ENCODE data around the gene EXOC3. TPM values are rescaled to one million over a fixed set of nuclear protein-coding genes. Genes with fewer than 3 reads are reported as not detected.
A peak's percentile ranks its signal among the peaks of the same experiment; 100 is the strongest.
"Not testable (repeated sequence)": the region's sequence is repeated elsewhere in the genome, so short reads cannot be mapped to it uniquely, and the experiment has no call there.

EXOC3 gene
- total RNA-seq, 3 donors from 2014 or later: 49.8 to 63.7 (median 53.3) TPM

- H3K27me3 ChIP-seq: peaks cover 4 to 56% of the 10 kb centered on the region in 2 donors
- intact Hi-C loops (cut with DNase I; ENCODE audit: low total_unique reads): no loop called here
- H3K36me3 ChIP-seq: no peaks in the 10 kb centered on the region
Observed at GRCh38 chr5:505951-506525, 63.1 kb downstream of the EXOC3 start.

GRCh38 chr5:507986-508575, 65.1 kb downstream of the EXOC3 start:
- H3K27ac ChIP-seq; DNase-seq (ENCODE audit: low spot score in 2 of 2); intact Hi-C loops (cut with DNase I; ENCODE audit: low total_unique reads); H3K4me3 ChIP-seq; H3K36me3 ChIP-seq; H3K4me1 ChIP-seq; H3K9me3 ChIP-seq: not testable (repeated sequence)
- peaks cover 0 to 46% of the 10 kb centered on the region in 2 donors for H3K27me3 ChIP-seq

More at GRCh38 chr5:505951-506525, 63.1 kb downstream of the EXOC3 start:
- DNase-seq (ENCODE audit: low spot score in 2 of 2): no peak
- Histone ChIP-seq H3K4me3 (no peak overlapping the region), H3K9me3 (no peaks in the 10 kb centered on the region), H3K27ac (no peak overlapping the region), H3K4me1 (no peaks in the 10 kb centered on the region)
- TF ChIP-seq POLR2A (IDR thresholded peaks at IDR 0.05): no peak
- no peak for TF ChIP-seq CTCF (IDR thresholded peaks at IDR 0.05)
- TF ChIP-seq POLR2AphosphoS5 (IDR thresholded peaks at IDR 0.05): no peak

- Histone ChIP-seq H3K9me3 (no peaks in the 10 kb centered on the region), H3K27ac (no peak overlapping the region), H3K4me3 (peak overlapping the region in 2 of 3 donors; percentile 18 to 22), H3K4me1 (no peaks in the 10 kb centered on the region), H3K36me3 (no peaks in the 10 kb centered on the region), H3K27me3 (peaks cover 0 to 48% of the 10 kb centered on the region in 2 donors)
- intact Hi-C loops (cut with DNase I; ENCODE audit: low total_unique reads): no loop called here
- DNase-seq (ENCODE audit: low spot score in 2 of 2): no peak
- TF ChIP-seq CTCF (IDR thresholded peaks at IDR 0.05): no peak
Observed at GRCh38 chr5:509611-510185, 66.7 kb downstream of the EXOC3 start.

GRCh38 chr5:510521-510920, 67.5 kb downstream of the EXOC3 start:
- no peaks in the 10 kb centered on the region for H3K9me3 ChIP-seq

GRCh38 chr5:511476-511875, 68.5 kb downstream of the EXOC3 start:
- intact Hi-C loops (cut with DNase I; ENCODE audit: low total_unique reads): no loop called here
- Histone ChIP-seq H3K9me3 (no peaks in the 10 kb centered on the region), H3K36me3 (no peaks in the 10 kb centered on the region), H3K27ac (no peak overlapping the region), H3K4me1 (no peaks in the 10 kb centered on the region), H3K27me3 (peaks cover 0 to 51% of the 10 kb centered on the region in 2 donors), H3K4me3 (no peak overlapping the region)
- TF ChIP-seq CTCF (IDR thresholded peaks at IDR 0.05) (no peak), POLR2A (IDR thresholded peaks at IDR 0.05) (no peak), POLR2AphosphoS5 (IDR thresholded peaks at IDR 0.05) (no peak)
- no peak for DNase-seq (ENCODE audit: low spot score in 2 of 2)

More at GRCh38 chr5:510521-510920, 67.5 kb downstream of the EXOC3 start:
- intact Hi-C loops (cut with DNase I; ENCODE audit: low total_unique reads): no loop called here
- H3K36me3 ChIP-seq: no peaks in the 10 kb centered on the region
- H3K4me1 ChIP-seq: no peaks in the 10 kb centered on the region
- H3K4me3 ChIP-seq: no peak overlapping the region
- no peak for DNase-seq (ENCODE audit: low spot score in 2 of 2)
- H3K27me3 ChIP-seq: peaks cover 0 to 53% of the 10 kb centered on the region in 2 donors
- TF ChIP-seq CTCF (IDR thresholded peaks at IDR 0.05) (no peak), POLR2AphosphoS5 (IDR thresholded peaks at IDR 0.05) (no peak), POLR2A (IDR thresholded peaks at IDR 0.05) (no peak)
- no peak overlapping the region for H3K27ac ChIP-seq

All from breast epithelium (tissue), 4 donors.